PC-9 (cell line): ENCODE measurements around the gene GOLGA6L10.
A peak's percentile ranks its signal among the peaks of the same experiment; 100 is the strongest.
"Not testable (repeated sequence)": the region's sequence is repeated elsewhere in the genome, so short reads cannot be mapped to it uniquely, and the experiment has no call there.

Experiments used
- CTCF ChIP-seq: fragments of 200-600 bp; sonication (generic); conservative IDR thresholded peaks from 2 replicates; pipeline ENCODE4 v1.6.1; 2017; ENCODE audit warnings: mixed run types, antibody characterized with exemption, mild to moderate bottlenecking, moderate library complexity
- EZH2 ChIP-seq: fragments of 200-600 bp; sonication (generic); IDR thresholded peaks from 2 replicates; pipeline ENCODE4 v1.8.0; 2017; ENCODE audit warnings: antibody characterized with exemption, low read depth

- peak; percentile 66 for TF ChIP-seq CTCF
- not testable (repeated sequence) for TF ChIP-seq EZH2
These were observed 6.5 kb downstream of the GOLGA6L10 start for GRCh38 chr15:82342632-82343374.
